Stimulated activated CD4-positive, alpha-beta T cell treated with anti-CD3 and anti-CD28 coated beads, Interleukin-12 subunit alpha, Interleukin-12 subunit beta, amount 100 ng/mL, for 48 hours (primary cell): ENCODE measurements around the gene SLC7A14.

Experiments
- DNase-seq, 3 donors: peaks; one replicate each; pipeline ENCODE4 v3.0.0-alpha.2; 2020; ENCODE audit warnings: low read depth in 2 of 3, low spot score in 1 of 3

The SLC7A14 gene

DNA sequence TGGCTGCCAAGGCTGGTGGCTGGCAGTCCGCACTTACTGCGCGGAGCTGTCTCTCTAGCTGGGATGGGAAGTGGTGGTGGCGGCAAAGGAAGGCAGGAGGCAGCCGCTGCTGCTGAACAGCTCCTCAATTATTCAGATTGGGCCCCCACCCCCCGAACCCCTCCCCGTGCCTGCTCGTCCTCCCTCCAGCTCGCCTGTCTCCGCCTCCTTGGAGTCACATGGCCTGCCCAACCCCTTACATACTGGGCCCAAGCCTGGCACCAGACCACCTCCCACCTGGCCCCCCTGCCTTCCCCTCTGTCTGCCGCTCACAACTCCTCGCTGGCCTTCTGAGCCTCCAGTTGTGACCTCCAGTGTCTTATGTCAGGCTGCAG, at the start of gene SLC7A14:
Gene SLC7A14, minus strand, starts transcription at position 139 of the 374 bp plus-strand sequence. CDS start 59,139 bp downstream, outside the sequence.
- DNase-seq, result no peak

GRCh38 chr3:170635385-170635735, 49.5 kb upstream of the SLC7A14 start:
- no peak for DNase-seq

- no peak for DNase-seq
Measured at GRCh38 chr3:170634663-170635384, 48.9 kb upstream of the SLC7A14 start.

DNA sequence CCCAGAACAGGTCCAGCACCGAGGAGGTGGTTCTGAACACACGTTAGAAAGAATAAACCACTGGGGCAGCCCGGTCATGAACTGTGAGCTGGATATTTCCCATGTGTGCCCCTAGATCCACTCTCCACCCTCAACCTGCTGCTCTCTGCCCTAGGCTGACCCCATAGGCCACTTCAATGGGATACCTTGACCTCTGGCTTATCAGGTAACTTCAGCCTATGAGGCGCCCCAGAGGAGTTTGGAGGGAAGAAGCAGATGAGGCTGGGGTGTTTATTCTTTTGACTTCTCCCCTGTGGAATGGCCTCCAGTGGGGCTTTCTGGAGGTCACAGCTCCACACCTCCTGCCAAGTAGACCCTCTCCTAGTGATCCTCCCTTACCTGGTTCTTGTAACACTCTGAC, 47.7 kb upstream of the SLC7A14 start:
- DNase-seq, result no peak

- DNase-seq, result no peak
Measured at GRCh38 chr3:170632780-170633179, 46.9 kb upstream of the SLC7A14 start.

DNA sequence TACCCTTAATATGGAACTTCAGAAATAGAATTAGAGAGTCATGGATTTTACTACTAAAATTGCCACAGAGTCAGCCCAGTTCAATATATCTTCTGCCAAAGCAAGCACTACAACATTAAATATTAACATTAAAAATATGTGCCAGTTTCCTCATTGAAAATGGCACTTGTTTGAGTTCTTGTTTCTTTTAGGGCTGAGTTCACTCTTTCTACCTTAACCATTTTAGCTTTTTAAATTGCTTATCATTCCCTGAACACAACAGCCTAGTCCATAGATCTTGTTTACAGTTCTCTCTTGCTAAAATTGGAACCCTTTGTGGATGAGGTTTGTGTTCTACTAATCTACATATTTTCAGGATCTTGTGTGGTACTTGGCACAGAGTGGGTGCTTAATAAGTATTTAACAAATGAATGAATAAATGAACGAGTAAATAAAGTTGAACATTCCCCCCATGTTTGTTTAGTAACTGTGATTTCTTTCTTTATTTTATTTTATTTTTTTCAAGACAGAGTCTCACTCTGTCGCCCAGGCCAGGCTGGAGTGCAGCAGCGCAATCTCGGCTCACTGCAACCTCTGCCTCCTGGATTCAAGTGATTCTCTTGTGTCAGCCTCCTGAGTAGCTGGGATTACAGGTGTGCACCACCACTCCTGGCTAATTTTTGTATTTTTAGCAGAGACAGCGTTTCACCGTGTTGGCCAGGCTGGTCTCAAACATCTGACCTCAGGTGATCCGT, 46.0 kb upstream of the SLC7A14 start:
- no peak for DNase-seq

GRCh38 chr3:170623524-170623923, 37.6 kb upstream of the SLC7A14 start:
- no peak for DNase-seq

DNA sequence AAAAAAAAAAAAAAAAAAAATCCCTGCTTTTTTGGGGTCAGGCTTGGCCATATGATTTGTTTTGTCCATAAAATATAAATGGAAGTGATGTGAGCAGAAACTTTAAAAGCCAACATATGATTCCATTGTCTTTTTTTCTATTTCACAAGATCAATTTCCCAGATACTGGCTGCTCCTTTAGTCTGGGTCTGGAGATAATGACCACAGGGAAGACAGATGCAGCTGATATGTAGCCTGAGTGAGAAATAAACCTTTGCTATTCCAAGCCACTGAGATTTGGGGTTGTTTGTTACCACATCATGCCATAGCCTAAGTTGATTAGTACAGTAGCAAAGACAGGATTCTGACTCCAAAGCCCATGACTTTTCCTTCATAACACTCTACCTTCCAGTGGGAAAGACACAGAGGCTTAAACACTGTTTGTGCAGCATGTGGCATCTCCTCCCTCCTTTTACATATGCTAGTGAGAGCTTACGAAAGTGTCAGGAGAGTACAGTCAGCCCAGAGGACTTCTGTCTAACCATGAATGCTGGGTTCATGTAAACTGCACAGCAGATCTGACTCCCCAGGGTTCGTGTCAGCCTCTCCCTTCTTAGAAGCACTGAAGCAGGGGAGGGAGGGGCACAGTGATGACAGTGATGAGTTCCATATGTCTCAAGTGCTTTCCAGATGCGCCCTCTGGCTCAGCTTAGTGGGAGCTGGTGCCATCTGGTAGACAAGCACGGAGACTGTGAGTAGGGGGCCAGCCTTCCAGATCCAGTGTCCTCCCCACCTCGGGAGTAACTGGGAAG, 36.7 kb upstream of the SLC7A14 start:
- no peak for DNase-seq

- no peak for DNase-seq
Measured at GRCh38 chr3:170621256-170621655, 35.4 kb upstream of the SLC7A14 start.

GRCh38 chr3:170614214-170614966, 28.5 kb upstream of the SLC7A14 start:
- DNase-seq, result no peak

GRCh38 chr3:170611751-170612150, 25.9 kb upstream of the SLC7A14 start:
- DNase-seq, result no peak

DNA sequence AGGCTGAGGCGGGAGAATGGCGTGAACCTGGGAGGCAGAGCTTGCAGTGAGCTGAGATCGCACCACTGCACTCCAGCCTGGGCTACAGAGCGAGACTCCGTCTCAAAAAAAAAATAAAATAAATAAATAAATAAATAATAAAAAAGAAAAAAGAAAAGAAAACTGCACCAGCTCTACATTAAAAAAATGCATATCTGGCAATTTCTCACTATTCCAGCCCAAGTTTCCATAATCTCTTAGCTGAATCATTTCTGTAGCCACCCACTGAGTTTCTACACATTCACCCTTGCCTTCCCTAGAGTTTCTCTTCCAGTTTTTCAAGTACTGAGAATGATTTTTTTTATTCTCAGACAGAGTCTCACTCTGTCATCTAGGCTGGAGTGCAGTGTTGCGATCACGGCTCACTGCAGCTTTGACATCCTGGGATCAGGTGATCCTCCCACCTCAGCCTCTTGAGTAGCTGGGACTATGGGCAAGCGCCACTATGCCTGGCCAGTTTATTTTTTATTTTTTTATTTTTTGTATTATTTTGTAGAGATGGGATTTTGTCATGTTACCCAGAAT, 24.5 kb upstream of the SLC7A14 start:
- no peak for DNase-seq

- no peak for DNase-seq
Measured at GRCh38 chr3:170608475-170608874, 22.6 kb upstream of the SLC7A14 start.

- DNase-seq, result no peak
Measured at GRCh38 chr3:170606675-170607074, 20.8 kb upstream of the SLC7A14 start.

DNA sequence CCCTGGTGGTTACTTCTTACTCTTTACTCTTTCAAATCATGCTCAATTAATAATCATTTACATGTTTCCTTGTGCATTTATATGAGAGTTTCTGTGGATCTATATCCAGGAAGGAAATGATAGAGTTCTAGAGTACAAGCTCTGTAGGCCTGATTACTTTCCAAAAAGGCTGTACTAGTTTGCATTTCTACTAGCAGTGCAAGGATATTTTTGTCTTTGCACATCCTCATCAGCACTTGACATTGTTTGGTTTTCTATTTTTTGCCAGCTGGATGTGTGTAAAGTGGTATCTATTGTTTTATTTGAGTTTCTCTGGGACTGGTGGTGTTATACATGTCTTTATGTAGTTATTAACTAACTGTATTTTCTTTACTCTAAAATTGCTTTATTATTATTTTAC, 19.6 kb upstream of the SLC7A14 start:
- DNase-seq, result no peak

DNA sequence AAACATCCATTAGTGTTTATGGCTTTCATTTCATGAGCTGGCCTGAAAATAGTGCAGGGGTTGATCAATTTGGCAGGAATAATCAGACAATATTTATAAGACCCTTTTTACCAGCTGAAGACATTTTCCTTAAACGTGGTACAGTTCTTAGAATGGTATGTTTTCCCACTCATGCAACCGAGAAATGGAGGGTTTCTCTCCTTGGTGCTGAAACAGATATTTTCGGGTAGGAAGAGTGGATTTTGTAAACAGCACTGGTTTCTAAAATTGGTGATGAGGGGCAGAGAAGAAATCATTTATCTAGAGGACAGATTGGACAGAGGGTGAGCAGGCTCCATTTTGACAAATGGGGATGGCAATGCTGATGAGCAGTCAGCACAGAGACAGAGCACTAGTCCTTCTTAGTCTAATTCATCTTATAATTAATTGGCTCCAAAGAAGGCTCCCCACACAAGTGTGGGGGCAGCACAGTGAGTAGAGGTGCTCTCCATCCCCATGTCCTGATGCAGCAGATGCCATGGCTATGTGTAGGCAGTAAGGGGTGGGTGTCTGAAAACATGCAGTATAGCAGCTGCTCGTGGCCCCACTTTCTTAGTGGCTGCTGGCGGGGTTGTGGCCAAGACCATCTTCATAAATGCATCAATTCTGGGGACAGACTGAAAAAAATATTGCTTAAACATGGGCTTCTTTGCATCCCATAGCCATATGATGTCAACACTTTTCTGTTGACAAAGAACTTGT, 18.1 kb upstream of the SLC7A14 start:
- DNase-seq, result no peak

- DNase-seq, result no peak
Measured at GRCh38 chr3:170602556-170602955, 16.7 kb upstream of the SLC7A14 start.

DNA sequence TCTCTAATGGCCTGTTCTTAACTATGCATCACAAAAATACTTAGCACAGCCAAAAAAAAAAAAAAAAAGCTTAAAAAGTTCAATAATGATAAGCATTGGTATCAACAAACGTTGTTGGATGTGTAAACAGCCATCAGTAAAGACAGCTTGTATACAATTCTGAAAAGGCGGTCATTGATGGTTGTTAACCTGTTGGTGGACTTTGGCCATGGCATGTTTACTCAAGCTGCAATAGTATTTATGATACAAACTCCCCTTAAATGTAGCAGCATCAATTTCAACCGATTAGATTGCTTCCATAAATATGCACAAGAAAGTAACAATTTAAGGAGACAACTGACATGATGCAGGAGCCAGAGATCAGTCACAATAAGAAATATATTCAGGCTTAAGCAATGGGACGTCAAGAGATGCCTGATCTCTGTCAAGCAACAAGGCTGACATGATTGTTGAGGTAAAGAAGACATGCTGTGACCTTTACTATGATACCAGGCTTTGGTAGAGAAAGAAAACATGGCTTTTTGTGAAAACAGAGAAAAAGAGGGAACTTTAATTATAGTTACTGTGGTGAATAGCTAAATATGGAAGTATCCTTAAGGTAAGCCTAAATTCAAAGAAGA, 14.2 kb upstream of the SLC7A14 start:
- no peak for DNase-seq

DNA sequence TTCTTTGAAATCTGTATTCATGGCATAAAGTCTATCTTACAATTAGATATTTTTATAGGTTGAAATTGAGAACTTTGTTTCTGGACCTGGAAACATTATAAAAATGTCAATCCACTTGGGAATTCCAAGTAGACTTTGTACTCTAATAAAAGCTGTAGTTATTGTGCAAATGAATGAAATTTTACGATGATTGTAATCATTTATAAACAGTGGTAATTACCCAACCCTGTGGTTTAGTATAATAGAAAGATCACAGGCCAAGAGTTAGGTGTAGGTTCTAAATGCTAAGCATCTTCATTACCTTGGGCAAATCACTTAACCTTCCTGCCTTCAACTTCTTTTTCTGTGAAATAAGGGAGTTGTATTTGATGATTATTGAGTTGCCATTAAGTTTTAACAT, 13.2 kb upstream of the SLC7A14 start:
- no peak for DNase-seq

- no peak for DNase-seq
Measured at GRCh38 chr3:170598091-170598502, 12.2 kb upstream of the SLC7A14 start.
